Osteocyte (in vitro differentiated cells): ENCODE results near the gene SORL1. TPM values are rescaled to one million over a fixed set of nuclear protein-coding genes. Genes with fewer than 3 reads are reported as not detected.
A peak's percentile ranks its signal among the peaks of the same experiment; 100 is the strongest.
"Not testable (repeated sequence)": the region's sequence is repeated elsewhere in the genome, so short reads cannot be mapped to it uniquely, and the experiment has no call there.

Experiments
- DNase-seq: peaks from one replicate; pipeline ENCODE4 v3.0.0; 2021; ENCODE audit warnings: mixed read lengths; ENCODE audit not compliant: unreplicated experiment; ENCODE audit errors: extremely low spot score
- H3K27ac Mint-ChIP-seq: one replicate; pipeline ENCODE4 v1.8.0; 2021; ENCODE audit warnings: mild to moderate bottlenecking, mixed read lengths; ENCODE audit not compliant: unreplicated experiment
- H3K27me3 Mint-ChIP-seq: one replicate; pipeline ENCODE4 v1.8.0; 2021; ENCODE audit warnings: mixed read lengths; ENCODE audit not compliant: unreplicated experiment
- H3K36me3 Mint-ChIP-seq: one replicate; pipeline ENCODE4 v1.8.0; 2021; ENCODE audit warnings: mixed read lengths; ENCODE audit not compliant: unreplicated experiment
- H3K4me1 Mint-ChIP-seq: one replicate; pipeline ENCODE4 v1.8.0; 2021; ENCODE audit warnings: mixed read lengths; ENCODE audit not compliant: unreplicated experiment
- H3K4me3 Mint-ChIP-seq: one replicate; pipeline ENCODE4 v1.8.0; 2021; ENCODE audit warnings: mild to moderate bottlenecking, moderate library complexity, mixed read lengths; ENCODE audit not compliant: unreplicated experiment
- H3K9me3 Mint-ChIP-seq: one replicate; pipeline ENCODE4 v1.8.0; 2021; ENCODE audit warnings: mixed read lengths; ENCODE audit not compliant: unreplicated experiment
- total RNA-seq: library from RNA; stranded (reverse); gene quantifications from 2 replicates; pipeline ENCODE4 v1.2.1, GENCODE V29; 2021
- TF ChIP-seq, protein P1 (sequence below): fragments of 200-600 bp; sonication (generic); IDR thresholded peaks from 2 replicates; pipeline ENCODE4 v1.5.0; 2021; ENCODE audit warnings: antibody characterized with exemption, mild to moderate bottlenecking, moderate library complexity

The SORL1 gene
- total RNA-seq, 1 donor from 2014 or later = 3.1 TPM

DNA sequence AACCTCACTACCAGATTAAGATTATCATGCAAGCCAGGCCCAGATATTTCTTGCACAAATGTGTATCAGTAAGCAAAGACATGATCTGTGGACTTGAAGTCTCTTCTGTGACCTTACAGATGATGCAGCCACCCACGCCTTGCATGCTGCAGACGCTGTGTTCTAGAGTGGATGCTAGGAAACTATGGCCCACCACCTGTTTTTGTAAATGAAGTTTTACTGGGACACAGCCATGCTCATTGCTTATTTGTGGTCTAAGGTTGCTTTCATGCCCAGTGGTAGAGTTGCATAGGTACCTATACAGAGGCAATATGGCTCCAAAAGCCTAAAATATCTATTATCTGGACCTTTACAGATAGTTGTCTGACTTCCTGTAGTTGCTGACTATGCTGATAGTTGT is 48.2 kb downstream of the SORL1 start:
- TF ChIP-seq, protein P1, sequence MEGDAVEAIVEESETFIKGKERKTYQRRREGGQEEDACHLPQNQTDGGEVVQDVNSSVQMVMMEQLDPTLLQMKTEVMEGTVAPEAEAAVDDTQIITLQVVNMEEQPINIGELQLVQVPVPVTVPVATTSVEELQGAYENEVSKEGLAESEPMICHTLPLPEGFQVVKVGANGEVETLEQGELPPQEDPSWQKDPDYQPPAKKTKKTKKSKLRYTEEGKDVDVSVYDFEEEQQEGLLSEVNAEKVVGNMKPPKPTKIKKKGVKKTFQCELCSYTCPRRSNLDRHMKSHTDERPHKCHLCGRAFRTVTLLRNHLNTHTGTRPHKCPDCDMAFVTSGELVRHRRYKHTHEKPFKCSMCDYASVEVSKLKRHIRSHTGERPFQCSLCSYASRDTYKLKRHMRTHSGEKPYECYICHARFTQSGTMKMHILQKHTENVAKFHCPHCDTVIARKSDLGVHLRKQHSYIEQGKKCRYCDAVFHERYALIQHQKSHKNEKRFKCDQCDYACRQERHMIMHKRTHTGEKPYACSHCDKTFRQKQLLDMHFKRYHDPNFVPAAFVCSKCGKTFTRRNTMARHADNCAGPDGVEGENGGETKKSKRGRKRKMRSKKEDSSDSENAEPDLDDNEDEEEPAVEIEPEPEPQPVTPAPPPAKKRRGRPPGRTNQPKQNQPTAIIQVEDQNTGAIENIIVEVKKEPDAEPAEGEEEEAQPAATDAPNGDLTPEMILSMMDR = no peak
- no peak overlapping the region for H3K4me3 Mint-ChIP-seq
- peaks cover 2% of the 10 kb centered on the region for H3K9me3 Mint-ChIP-seq
- DNase-seq = peak; percentile 48
- peaks cover 6% of the 10 kb centered on the region for H3K27me3 Mint-ChIP-seq
- H3K4me1 Mint-ChIP-seq = no peaks in the 10 kb centered on the region
- H3K36me3 Mint-ChIP-seq = no peaks in the 10 kb centered on the region
- H3K27ac Mint-ChIP-seq = no peak overlapping the region

DNA sequence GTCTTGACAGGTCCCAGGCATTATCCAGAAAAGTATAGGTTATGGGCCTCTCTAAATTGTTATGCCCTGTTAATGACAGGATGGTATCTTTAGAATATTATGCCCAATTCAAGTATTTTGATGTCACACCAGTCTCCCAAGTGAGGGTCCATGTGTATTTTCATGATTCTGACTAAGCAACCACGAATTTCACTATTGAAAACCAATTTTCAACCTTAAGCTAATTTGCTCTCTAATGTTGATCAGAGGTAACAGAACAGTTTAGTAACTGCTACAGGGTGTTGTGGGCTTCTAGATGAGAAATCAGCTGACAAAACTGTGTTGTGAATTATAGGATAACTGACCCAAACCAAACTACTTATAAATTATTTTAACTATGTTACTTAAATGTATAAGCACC is 48.6 kb downstream of the SORL1 start:
- H3K27ac Mint-ChIP-seq = no peak overlapping the region
- TF ChIP-seq, protein P1 = no peak
- no peaks in the 10 kb centered on the region for H3K36me3 Mint-ChIP-seq
- peaks cover 6% of the 10 kb centered on the region for H3K27me3 Mint-ChIP-seq
- no peaks in the 10 kb centered on the region for H3K4me1 Mint-ChIP-seq
- H3K4me3 Mint-ChIP-seq = no peak overlapping the region
- peaks cover 5% of the 10 kb centered on the region for H3K9me3 Mint-ChIP-seq
- no peak for DNase-seq

DNA sequence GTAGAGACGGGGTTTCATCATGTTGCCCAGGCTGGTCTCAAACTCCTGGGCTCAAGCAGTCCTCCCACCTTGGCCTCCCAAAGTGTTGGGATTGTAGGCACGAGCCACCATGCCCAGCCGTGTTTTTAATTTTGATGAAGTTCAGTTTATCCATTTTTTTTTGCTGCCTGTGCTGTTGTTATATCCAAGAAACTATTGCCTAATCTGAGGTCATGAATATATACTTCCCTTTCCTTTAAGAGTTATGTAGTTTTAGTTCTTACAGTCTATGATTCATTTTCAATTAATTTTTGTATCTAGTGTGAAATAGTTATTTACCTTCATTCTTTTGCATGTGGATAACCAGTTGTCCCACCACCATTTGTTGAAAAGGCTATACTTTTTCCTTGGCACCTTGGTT is 50.9 kb downstream of the SORL1 start:
- Mint-ChIP-seq H3K27ac (no peak overlapping the region), H3K9me3 (peaks cover 11% of the 10 kb centered on the region), H3K4me1 (no peaks in the 10 kb centered on the region), H3K4me3 (no peak overlapping the region), H3K36me3 (no peaks in the 10 kb centered on the region), H3K27me3 (peaks cover 6% of the 10 kb centered on the region)
- peak; percentile 19 for DNase-seq
- TF ChIP-seq, protein P1 = no peak

DNA sequence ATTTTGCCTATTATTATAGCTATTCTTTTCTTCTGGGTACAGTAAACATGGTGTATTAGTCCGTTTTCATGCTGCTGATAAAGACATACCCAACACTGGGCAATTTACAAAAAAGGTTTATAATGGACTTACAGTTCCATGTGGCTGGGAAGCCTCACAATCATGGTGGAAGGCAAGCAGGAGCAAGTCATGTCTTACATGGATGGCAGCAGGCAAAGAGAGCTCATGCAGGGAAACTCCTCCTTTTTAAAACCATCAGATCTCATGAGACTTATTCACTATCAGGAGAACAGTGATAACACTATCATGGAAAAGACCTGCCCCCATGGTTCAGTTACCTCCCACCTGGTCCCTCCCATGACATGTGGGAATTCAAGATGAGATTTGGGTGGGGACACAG is 54.1 kb downstream of the SORL1 start:
- H3K27ac Mint-ChIP-seq, H3K36me3 Mint-ChIP-seq, H3K4me3 Mint-ChIP-seq, H3K27me3 Mint-ChIP-seq, H3K4me1 Mint-ChIP-seq: not testable (repeated sequence)
- peak; percentile 42 for DNase-seq
- peaks cover 11% of the 10 kb centered on the region for H3K9me3 Mint-ChIP-seq

DNA sequence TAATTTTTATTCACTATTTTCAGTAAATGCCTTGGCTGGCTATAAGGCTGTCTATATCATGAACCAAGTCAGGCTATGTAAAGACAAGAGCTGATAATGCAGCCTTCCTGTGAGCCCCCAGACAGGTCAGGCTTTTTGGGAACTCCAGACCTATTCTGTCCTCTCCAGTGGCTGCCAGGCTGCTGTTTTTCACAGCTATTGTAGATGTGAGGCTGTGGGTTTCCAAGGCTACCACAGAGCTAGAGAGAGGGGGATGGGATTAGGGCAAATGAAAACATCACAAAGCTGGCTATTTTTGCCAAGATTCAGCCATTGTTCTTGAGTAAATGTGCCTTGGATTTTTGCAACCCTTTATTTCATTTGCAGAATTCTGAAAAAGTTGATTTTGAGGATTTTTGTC is 56.3 kb downstream of the SORL1 start:
- H3K4me3 Mint-ChIP-seq = no peak overlapping the region
- peaks cover 8% of the 10 kb centered on the region for H3K27me3 Mint-ChIP-seq
- TF ChIP-seq, protein P1 = no peak
- no peak overlapping the region for H3K27ac Mint-ChIP-seq
- peaks cover 11% of the 10 kb centered on the region for H3K9me3 Mint-ChIP-seq
- no peaks in the 10 kb centered on the region for H3K36me3 Mint-ChIP-seq
- H3K4me1 Mint-ChIP-seq = no peaks in the 10 kb centered on the region
- peak; percentile 6 for DNase-seq

DNA sequence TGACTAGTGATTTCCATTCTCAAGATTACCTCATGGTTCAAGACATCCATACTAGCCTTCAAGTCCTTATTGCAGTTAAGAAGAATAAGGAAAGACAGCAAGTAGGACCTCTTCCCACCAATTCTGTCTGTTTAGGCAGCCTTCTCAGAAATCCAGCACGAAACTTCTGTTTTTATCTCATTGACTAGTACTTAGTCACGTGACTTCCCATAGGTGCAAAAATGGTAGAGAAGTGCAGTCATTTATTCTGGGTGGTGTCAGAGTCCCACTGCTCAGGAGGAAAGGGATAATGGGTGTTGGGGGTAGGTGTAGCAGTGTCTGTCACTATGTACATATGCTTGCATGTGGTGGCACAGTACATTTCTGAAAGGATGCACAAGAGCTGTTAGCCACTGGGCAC is 58.3 kb downstream of the SORL1 start:
- no peaks in the 10 kb centered on the region for H3K36me3 Mint-ChIP-seq
- peak; percentile 25 for DNase-seq
- peaks cover 5% of the 10 kb centered on the region for H3K27me3 Mint-ChIP-seq
- no peak overlapping the region for H3K27ac Mint-ChIP-seq
- TF ChIP-seq, protein P1 = no peak
- peaks cover 8% of the 10 kb centered on the region for H3K9me3 Mint-ChIP-seq
- H3K4me3 Mint-ChIP-seq = no peak overlapping the region
- no peaks in the 10 kb centered on the region for H3K4me1 Mint-ChIP-seq
